Measurements from ENCODE around the gene PCGF2. TPM values are rescaled to one million over a fixed set of nuclear protein-coding genes. Genes with fewer than 3 reads are reported as not detected.

Gene PCGF2
- total and polyA plus RNA-seq, 9 of the 15 experiments (the other 6 are each of a cell fraction or from before 2014, with no cell fraction given) = 1.3 to 33.4 (median 7.0) TPM

DNA sequence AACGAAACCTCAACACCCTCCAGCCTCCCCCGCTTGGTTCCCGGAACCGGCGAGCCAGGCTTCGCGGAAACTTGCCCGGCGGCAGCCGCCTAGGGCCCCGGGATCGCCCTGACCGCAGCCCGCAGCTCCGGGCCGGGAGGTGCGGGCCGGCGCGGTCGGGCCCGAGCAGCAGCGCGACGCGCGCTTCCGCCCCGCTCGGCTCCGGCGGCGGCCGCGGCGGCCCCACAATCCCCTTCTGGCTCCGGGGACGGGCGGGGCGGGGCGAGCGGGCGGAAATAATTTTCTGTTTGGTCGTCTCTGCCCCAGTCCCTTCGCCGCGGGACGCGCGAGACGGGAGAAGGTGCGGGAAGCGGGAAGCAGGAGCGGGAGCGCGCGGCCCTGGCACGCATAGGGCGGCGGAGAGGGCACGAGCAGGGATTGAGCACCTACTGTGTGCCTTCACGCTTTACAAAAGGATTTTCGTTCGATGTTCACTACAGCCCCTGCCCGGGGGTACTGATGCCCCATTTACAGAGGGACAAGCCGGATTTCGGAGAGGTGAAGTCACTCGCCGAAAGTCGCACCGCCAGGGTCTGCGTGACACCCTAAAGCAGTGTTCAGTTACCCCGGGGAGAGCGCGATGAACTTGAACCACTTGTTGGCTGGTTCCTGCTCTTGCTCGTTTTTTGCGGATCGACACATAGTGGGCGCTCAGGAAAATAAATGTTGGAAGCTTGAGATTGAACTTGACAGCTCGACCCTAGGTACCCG lies 45.8 kb downstream of the PCGF2 start (continued):
- TF ChIP-seq, protein P1, sequence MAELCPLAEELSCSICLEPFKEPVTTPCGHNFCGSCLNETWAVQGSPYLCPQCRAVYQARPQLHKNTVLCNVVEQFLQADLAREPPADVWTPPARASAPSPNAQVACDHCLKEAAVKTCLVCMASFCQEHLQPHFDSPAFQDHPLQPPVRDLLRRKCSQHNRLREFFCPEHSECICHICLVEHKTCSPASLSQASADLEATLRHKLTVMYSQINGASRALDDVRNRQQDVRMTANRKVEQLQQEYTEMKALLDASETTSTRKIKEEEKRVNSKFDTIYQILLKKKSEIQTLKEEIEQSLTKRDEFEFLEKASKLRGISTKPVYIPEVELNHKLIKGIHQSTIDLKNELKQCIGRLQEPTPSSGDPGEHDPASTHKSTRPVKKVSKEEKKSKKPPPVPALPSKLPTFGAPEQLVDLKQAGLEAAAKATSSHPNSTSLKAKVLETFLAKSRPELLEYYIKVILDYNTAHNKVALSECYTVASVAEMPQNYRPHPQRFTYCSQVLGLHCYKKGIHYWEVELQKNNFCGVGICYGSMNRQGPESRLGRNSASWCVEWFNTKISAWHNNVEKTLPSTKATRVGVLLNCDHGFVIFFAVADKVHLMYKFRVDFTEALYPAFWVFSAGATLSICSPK (IDR thresholded peaks at IDR 0.05; ENCODE audit: borderline replicate concordance) = no peak
- TF ChIP-seq TBP (optimal IDR thresholded peaks at IDR 0.05; ENCODE audit: low read depth, low read length) (peak; percentile 82), HCFC1 (IDR thresholded peaks at IDR 0.05; ENCODE audit: low read depth, low read length) (peak; percentile 52; the same call in 1 of the 2 replicates), ZNF124 (CRISPR knock-in tag; IDR thresholded peaks at IDR 0.05) (no peak), ZNF140 (CRISPR knock-in tag; IDR thresholded peaks at IDR 0.05) (no peak), ZNF263 (CRISPR knock-in tag; IDR thresholded peaks at IDR 0.05; ENCODE audit: borderline replicate concordance) (no peak), ZBTB9 (CRISPR knock-in tag; IDR thresholded peaks at IDR 0.05) (no peak), ZKSCAN1 (IDR thresholded peaks at IDR 0.05; ENCODE audit: low read depth, low read length) (peak; percentile 99), ZNF644 (tag; IDR thresholded peaks at IDR 0.05; ENCODE audit: low read depth) (peak; percentile 50; the same call in 1 of the 2 replicates), HNRNPK (IDR thresholded peaks at IDR 0.05; ENCODE audit: low read depth, low read length, poor library complexity, severe bottlenecking) (no peak), SIN3A (IDR thresholded peaks at IDR 0.05; ENCODE audit: borderline replicate concordance in 2 of 2, control insufficient read depth in 1 of 2, low read depth in 2 of 2, low read length in 2 of 2) (0 out of 4 replicates have a peak, but pooled peaks of 1 of the 2 experiments have one; percentile 5), ZEB2 (IDR thresholded peaks at IDR 0.05) (no peak), ARID1B (IDR thresholded peaks at IDR 0.05) (no peak), ZNF12 (CRISPR knock-in tag; IDR thresholded peaks at IDR 0.05) (no peak), RBFOX2 (IDR thresholded peaks at IDR 0.05; ENCODE audit: low read depth, low read length) (peak; percentile 95), ZFP36 (IDR thresholded peaks at IDR 0.05; ENCODE audit: low read depth, low read length, partially characterized antibody) (no peak), SFPQ (IDR thresholded peaks at IDR 0.05; ENCODE audit: low read depth, low read length) (no peak), BRD9 (IDR thresholded peaks at IDR 0.05; ENCODE audit: low read depth, partially characterized antibody) (peak; percentile 34), ZNF197 (CRISPR knock-in tag; IDR thresholded peaks at IDR 0.05; ENCODE audit: low read depth) (0 out of 2 replicates have a peak, but pooled peaks have one; percentile 24), CHCHD3 (CRISPR knock-in tag; IDR thresholded peaks at IDR 0.05) (0 out of 2 replicates have a peak, but pooled peaks have one; percentile 53)
- TF ChIP-seq, protein P2, sequence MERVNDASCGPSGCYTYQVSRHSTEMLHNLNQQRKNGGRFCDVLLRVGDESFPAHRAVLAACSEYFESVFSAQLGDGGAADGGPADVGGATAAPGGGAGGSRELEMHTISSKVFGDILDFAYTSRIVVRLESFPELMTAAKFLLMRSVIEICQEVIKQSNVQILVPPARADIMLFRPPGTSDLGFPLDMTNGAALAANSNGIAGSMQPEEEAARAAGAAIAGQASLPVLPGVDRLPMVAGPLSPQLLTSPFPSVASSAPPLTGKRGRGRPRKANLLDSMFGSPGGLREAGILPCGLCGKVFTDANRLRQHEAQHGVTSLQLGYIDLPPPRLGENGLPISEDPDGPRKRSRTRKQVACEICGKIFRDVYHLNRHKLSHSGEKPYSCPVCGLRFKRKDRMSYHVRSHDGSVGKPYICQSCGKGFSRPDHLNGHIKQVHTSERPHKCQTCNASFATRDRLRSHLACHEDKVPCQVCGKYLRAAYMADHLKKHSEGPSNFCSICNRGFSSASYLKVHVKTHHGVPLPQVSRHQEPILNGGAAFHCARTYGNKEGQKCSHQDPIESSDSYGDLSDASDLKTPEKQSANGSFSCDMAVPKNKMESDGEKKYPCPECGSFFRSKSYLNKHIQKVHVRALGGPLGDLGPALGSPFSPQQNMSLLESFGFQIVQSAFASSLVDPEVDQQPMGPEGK (CRISPR knock-in tag; IDR thresholded peaks at IDR 0.05; ENCODE audit: borderline replicate concordance) = no peak

Data from K562 (cell line).